IMR-90 (cell line): ENCODE measurements around the gene PDGFA. TPM values are rescaled to one million over a fixed set of nuclear protein-coding genes. Genes with fewer than 3 reads are reported as not detected.

ENCODE experiments used
- ATAC-seq: fragments of 200-7000 bp; cut with Tn5 transposase; 2 replicates; pipeline ENCODE4 v1.9.1; 2020; ENCODE audit warnings: low read depth, mild to moderate bottlenecking, moderate library complexity
- BruUV-seq: library from RNA; stranded (reverse); fragments of 400-500 nt; replicated peaks from 2 replicates; lab custom pipeline; 2021; lab: Mats Ljungman, UMichigan
- CTCF ChIA-PET: fragments of 300-600 bp; formaldehyde crosslinking; extraction: SDS; loops from one replicate; lab custom pipeline; 2021; ENCODE audit warnings: antibody characterized with exemption; lab: Yijun Ruan, JAX
- POLR2A ChIA-PET: fragments of 300-600 bp; sonication (Branson Sonifier 250); formaldehyde crosslinking; loops from one replicate; lab custom pipeline; 2022; ENCODE audit warnings: antibody characterized with exemption; ENCODE audit not compliant: unreplicated experiment; lab: Charles Lee
- DNase-seq: peaks from one replicate; pipeline ENCODE4 v3.0.0; 2013
- H2AFZ ChIP-seq: replicated peaks from 2 replicates; pipeline ENCODE3; 2013; ENCODE audit warnings: low read length, mild to moderate bottlenecking; ENCODE audit not compliant: poor library complexity
- H2AK5ac ChIP-seq: 2 replicates; pipeline ENCODE4 v1.6.1; 2013; ENCODE audit warnings: low read depth, low read length, inconsistent platforms
- H2AK9ac ChIP-seq: replicated peaks from 2 replicates; pipeline ENCODE3; 2013; ENCODE audit warnings: mild to moderate bottlenecking, low read depth, low read length, moderate library complexity; ENCODE audit not compliant: poor library complexity
- H2BK120ac ChIP-seq: 2 replicates; pipeline ENCODE4 v1.6.1; 2013; ENCODE audit warnings: low read depth, low read length, inconsistent platforms
- H2BK15ac ChIP-seq: 3 replicates; pipeline ENCODE4 v1.6.1; 2013; ENCODE audit warnings: low read depth, low read length, inconsistent platforms
- H2BK20ac ChIP-seq: 2 replicates; pipeline ENCODE4 v1.6.1; 2013; ENCODE audit warnings: low read depth, mild to moderate bottlenecking, inconsistent platforms, low read length, moderate library complexity
- H2BK5ac ChIP-seq: 2 replicates; pipeline ENCODE4 v1.6.1; 2013; ENCODE audit warnings: mild to moderate bottlenecking, low read depth, low read length, inconsistent platforms; ENCODE audit not compliant: poor library complexity, severe bottlenecking
- H3K14ac ChIP-seq: replicated peaks from 2 replicates; pipeline ENCODE4 v1.6.1; 2013; ENCODE audit warnings: low read depth, low read length, inconsistent platforms
- H3K18ac ChIP-seq: 2 replicates; pipeline ENCODE4 v1.6.1; 2013; ENCODE audit warnings: low read depth, low read length, control low read depth
- H3K23ac ChIP-seq: 2 replicates; pipeline ENCODE4 v1.6.1; 2013; ENCODE audit warnings: low read depth, low read length, inconsistent platforms
- H3K27ac ChIP-seq: 2 replicates; pipeline ENCODE4 v1.5.1; 2013; ENCODE audit warnings: mild to moderate bottlenecking, control low read depth, low read length; ENCODE audit not compliant: insufficient read depth
- H3K27me3 ChIP-seq: 2 replicates; pipeline ENCODE4 v1.6.1; 2013; ENCODE audit warnings: low read length; ENCODE audit not compliant: control insufficient read depth, insufficient read depth
- H3K36me3 ChIP-seq: 2 replicates; pipeline ENCODE4 v1.6.1; 2013; ENCODE audit warnings: low read length, mixed read lengths; ENCODE audit not compliant: control insufficient read depth, insufficient read depth
- H3K4ac ChIP-seq: 2 replicates; pipeline ENCODE4 v1.6.1; 2013; ENCODE audit warnings: low read depth, low read length, inconsistent platforms
- H3K4me1 ChIP-seq: 2 replicates; pipeline ENCODE4 v1.6.1; 2013; ENCODE audit warnings: low read length, mixed read lengths; ENCODE audit not compliant: control insufficient read depth, insufficient read depth
- H3K4me2 ChIP-seq: 2 replicates; pipeline ENCODE4 v1.6.1; 2013; ENCODE audit warnings: low read depth, mild to moderate bottlenecking, control low read depth, low read length, moderate library complexity
- H3K4me3 ChIP-seq: 2 replicates; pipeline ENCODE4 v1.5.1; 2013; ENCODE audit warnings: low read depth, mild to moderate bottlenecking, control low read depth, low read length, moderate library complexity; ENCODE audit not compliant: insufficient read depth
- H3K56ac ChIP-seq: 2 replicates; pipeline ENCODE4 v1.6.1; 2013; ENCODE audit warnings: low read length, inconsistent platforms; ENCODE audit not compliant: insufficient read depth; ENCODE audit errors: extremely low read depth
- H3K79me1 ChIP-seq, 2 experiments: 2 replicates each; pipeline ENCODE4 v1.6.1; 2013; ENCODE audit warnings: low read length in 2 of 2, inconsistent platforms in 1 of 2, low read depth in 1 of 2
- H3K9ac ChIP-seq: 2 replicates; pipeline ENCODE4 v1.6.1; 2013; ENCODE audit warnings: low read depth, low read length, control low read depth
- H3K9me1 ChIP-seq: 2 replicates; pipeline ENCODE4 v1.6.1; 2013; ENCODE audit warnings: low read length, inconsistent platforms; ENCODE audit not compliant: insufficient read depth
- H3K9me3 ChIP-seq: 2 replicates; pipeline ENCODE4 v1.6.1; 2013; ENCODE audit warnings: low read length; ENCODE audit not compliant: control insufficient read depth, insufficient read depth
- H4K20me1 ChIP-seq: 2 replicates; pipeline ENCODE4 v1.6.1; 2013; ENCODE audit warnings: low read length, inconsistent platforms; ENCODE audit not compliant: insufficient read depth
- H4K5ac ChIP-seq: 2 replicates; pipeline ENCODE4 v1.6.1; 2013; ENCODE audit warnings: mild to moderate bottlenecking, low read depth, low read length, control low read depth
- H4K8ac ChIP-seq, 2 experiments: 2 replicates each; pipeline ENCODE4 v1.6.1; 2013; ENCODE audit warnings: low read depth in 2 of 2, low read length in 2 of 2, control low read depth in 1 of 2, inconsistent platforms in 1 of 2
- H4K91ac ChIP-seq: 2 replicates; pipeline ENCODE4 v1.6.1; 2013; ENCODE audit warnings: low read depth, low read length, inconsistent platforms; ENCODE audit not compliant: insufficient read depth
- FOS ChIP-seq: fragments of 150-350 bp; IDR thresholded peaks from 2 replicates; pipeline ENCODE4 v1.6.1; 2016; ENCODE audit warnings: low read depth, low read length
- MXI1 ChIP-seq: IDR thresholded peaks from 2 replicates; pipeline ENCODE4 v1.6.1; 2012; ENCODE audit warnings: low read depth, mild to moderate bottlenecking, low read length, moderate library complexity, borderline replicate concordance
- NFE2L2 ChIP-seq: fragments of 150-350 bp; IDR thresholded peaks from 2 replicates; pipeline ENCODE4 v1.6.1; 2016; ENCODE audit warnings: low read depth, mild to moderate bottlenecking, low read length
- RCOR1 ChIP-seq: IDR thresholded peaks from 2 replicates; pipeline ENCODE4 v1.6.1; 2012; ENCODE audit warnings: mild to moderate bottlenecking, low read length, improper control_type of control experiment; ENCODE audit not compliant: insufficient replicate concordance
- SMC3 ChIP-seq: fragments of 150-350 bp; IDR thresholded peaks from 2 replicates; pipeline ENCODE4 v1.6.1; 2016; ENCODE audit warnings: low read depth, mild to moderate bottlenecking, antibody characterized with exemption, low read length, moderate library complexity
- WGBS, 2 experiments: methylation state at CpG; one replicate each; pipeline versions ENCODE4 v1.1.5 to v1.1.7; 2013; ENCODE audit warnings: missing lambda C conversion rate in 2 of 2; ENCODE audit not compliant: insufficient read length in 1 of 2; ENCODE audit errors: extremely low coverage in 2 of 2; 5-methylcytosine and 5-hydroxymethylcytosine counted together
- dilution Hi-C: fragments of 300-500 bp; cut with HindIII; formaldehyde crosslinking; loops from one replicate; pipeline ENCODE4 v1.14.3; 2018; ENCODE audit warnings: low sequenced_read_pairs; ENCODE audit not compliant: unreplicated experiment
- in situ Hi-C: fragments of 300-500 bp; cut with MboI; formaldehyde crosslinking; loops from 3 replicates; pipeline ENCODE4 v1.14.3; 2019; ENCODE audit warnings: low sequenced_read_pairs, inconsistent platforms, mixed read lengths
- intact Hi-C: fragments of 100-400 bp; cut with micrococcal nuclease; formaldehyde crosslinking; loops from 2 replicates; pipeline ENCODE4 v1.10.0; 2022
- polyA plus RNA-seq, 3 experiments: library from polyadenylated mRNA; depleted of rRNA; stranded (reverse); fragments of >200 nt; gene quantifications; 2 replicates each; pipeline ENCODE4 v1.2.3, GENCODE V29; 2012; ENCODE audit warnings: low replicate concordance in 1 of 3
- total RNA-seq: library from RNA; depleted of rRNA; stranded (reverse); fragments of >200 nt; gene quantifications from 2 replicates; pipeline ENCODE4 v1.2.3, GENCODE V29; 2012
- TF ChIP-seq, protein P1 (sequence below): fragments of 150-350 bp; IDR thresholded peaks from 2 replicates; pipeline ENCODE4 v1.6.1; 2016; ENCODE audit warnings: low read depth, mild to moderate bottlenecking, low read length, moderate library complexity, borderline replicate concordance

Gene PDGFA
- total and polyA plus RNA-seq, 2 of the 4 experiments (the other 2 are of a cell fraction), result 3.3 to 3.8 TPM

DNA sequence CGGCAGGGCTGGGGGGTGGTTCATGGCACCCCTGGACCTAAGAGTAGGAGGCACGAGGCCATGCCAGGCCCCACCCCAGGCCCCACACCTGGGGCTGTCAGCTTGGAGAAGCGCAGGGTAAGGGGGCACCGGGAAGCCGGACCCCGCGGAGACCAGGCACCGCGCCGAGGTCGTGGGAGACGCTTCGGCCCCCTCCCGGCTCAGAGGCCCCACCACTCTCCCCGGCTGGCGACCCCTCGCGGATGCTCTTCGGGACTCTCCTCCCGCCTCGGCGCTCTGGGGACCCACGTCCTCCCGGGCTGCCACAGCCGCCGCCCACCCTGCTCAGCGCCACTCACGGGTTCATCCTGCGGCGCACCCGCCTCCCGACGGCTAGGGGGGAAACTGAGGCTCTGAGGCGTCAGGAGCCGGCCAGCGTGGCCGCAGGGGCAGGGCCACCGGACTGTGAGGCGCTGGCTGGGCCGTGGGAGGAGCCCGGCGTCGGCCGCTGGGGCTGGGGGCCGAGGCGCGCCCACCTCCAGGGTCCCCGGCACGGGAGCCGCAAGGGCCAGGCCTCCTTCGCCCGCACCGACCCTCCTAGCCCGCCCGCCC is 25.9 kb downstream of the PDGFA start:
- Histone ChIP-seq H3K4ac (no peak overlapping the region), H3K36me3 (peaks cover 1% of the 10 kb centered on the region; the same call in 1 of the 2 replicates), H4K20me1 (no peaks in the 10 kb centered on the region; the same call in 1 of the 2 replicates), H3K9ac (no peak overlapping the region), H4K8ac (no peak overlapping the region), H3K4me2 (no peak overlapping the region), H3K9me3 (no peaks in the 10 kb centered on the region; the same call in 1 of the 2 replicates), H3K23ac (no peak overlapping the region), H3K27me3 (peaks cover 19% of the 10 kb centered on the region), H2BK15ac (no peak overlapping the region), H3K27ac (no peak overlapping the region), H4K5ac (no peak overlapping the region), H4K91ac (no peak overlapping the region), H2BK120ac (no peak overlapping the region), H2AK5ac (no peak overlapping the region), H2BK20ac (no peak overlapping the region), H3K4me3 (no peak overlapping the region), H3K56ac (no peak overlapping the region), H3K4me1 (no peaks in the 10 kb centered on the region), H3K9me1 (no peaks in the 10 kb centered on the region), H2BK5ac (no peak overlapping the region), H3K79me1 (no peaks in the 10 kb centered on the region), H3K18ac (no peak overlapping the region), H2AFZ (no peak overlapping the region), H2AK9ac (no peak overlapping the region), H3K14ac (no peak overlapping the region)
- BruUV-seq, result no TSS peak
- DNase-seq (no peak), ATAC-seq (no peak)
- 96% methylated on average over 24 of the region's 55 CpGs; no CpG with 5 or more reads in 1 of the 2 experiments for WGBS, 2 experiments
- dilution Hi-C loops (no loop called here), in situ Hi-C loops (no loop called here), intact Hi-C loops (no loop called here)
- ChIA-PET POLR2A (no interaction called here), CTCF (no interaction called here)
- no peak for TF ChIP-seq MXI1
- TF ChIP-seq, protein P1, sequence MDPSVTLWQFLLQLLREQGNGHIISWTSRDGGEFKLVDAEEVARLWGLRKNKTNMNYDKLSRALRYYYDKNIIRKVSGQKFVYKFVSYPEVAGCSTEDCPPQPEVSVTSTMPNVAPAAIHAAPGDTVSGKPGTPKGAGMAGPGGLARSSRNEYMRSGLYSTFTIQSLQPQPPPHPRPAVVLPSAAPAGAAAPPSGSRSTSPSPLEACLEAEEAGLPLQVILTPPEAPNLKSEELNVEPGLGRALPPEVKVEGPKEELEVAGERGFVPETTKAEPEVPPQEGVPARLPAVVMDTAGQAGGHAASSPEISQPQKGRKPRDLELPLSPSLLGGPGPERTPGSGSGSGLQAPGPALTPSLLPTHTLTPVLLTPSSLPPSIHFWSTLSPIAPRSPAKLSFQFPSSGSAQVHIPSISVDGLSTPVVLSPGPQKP, result no peak
- TF ChIP-seq FOS, result no peak
- no peak for TF ChIP-seq SMC3
- no peak for TF ChIP-seq NFE2L2
- no peak for TF ChIP-seq RCOR1
